HG03196 (cell line): ENCODE measurements around the gene DENND1A.
"Not testable (repeated sequence)": the region's sequence is repeated elsewhere in the genome, so short reads cannot be mapped to it uniquely, and the experiment has no call there.

Experiments
- ATAC-seq: cut with Tn5 transposase; IDR thresholded peaks from one replicate; pipeline ENCODE4 v1.9.1; 2021; ENCODE audit not compliant: unreplicated experiment

Gene DENND1A

DNA sequence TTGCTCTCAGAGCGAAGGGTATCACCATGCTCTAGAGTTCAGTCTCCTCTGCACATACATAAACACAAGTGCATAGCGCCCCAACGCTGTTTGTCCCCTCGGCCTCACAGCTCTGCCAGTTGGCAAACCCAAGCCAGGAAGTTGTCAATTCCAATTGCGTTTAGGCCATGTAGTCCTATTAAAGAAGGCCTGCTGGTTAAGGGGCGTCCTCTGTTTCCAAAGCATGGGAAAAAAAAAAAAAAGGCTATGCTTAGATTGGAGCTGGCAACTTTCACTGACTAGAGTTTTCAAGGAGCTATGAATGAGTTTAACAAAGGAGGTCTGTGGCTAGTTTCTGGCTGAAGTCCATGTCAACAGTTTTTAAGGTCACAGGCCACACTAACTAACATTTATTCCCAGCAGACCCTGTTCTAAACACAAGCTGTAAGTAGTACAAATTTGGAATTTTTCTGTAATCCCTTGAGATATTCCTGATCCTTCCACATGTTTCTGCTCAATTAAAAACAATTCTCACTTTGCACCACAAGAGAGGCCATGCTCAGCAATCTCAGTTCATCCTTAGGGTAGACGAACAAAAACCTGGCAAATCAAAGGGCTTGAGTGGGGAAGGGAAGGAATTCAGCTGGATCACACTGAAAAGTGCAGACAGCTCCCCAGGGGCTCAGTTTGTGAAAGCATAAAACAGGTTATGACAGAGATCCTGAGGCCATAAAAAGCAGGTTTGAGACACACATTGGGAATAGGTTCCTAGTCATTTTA is 187.7 kb downstream of the DENND1A start:
- ATAC-seq = no peak

DNA sequence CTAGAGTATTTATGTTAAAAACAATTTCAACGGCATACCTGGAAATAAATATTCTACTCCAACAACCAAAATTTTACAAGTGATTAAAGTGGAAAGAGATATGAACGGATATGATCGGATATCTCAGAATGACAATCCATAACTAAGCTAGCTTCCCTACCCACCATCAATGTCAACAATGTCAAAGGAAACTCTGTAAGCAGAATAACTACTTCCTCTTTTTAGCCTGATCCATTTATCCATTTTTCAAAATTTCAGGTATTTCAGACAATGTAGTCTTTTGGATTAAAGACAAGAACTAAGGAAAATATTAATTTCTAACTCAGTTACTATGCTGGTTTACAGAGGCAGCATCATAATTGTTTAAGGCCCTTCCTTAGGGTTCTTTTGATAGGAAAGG is 188.7 kb downstream of the DENND1A start:
- ATAC-seq = no peak

DNA sequence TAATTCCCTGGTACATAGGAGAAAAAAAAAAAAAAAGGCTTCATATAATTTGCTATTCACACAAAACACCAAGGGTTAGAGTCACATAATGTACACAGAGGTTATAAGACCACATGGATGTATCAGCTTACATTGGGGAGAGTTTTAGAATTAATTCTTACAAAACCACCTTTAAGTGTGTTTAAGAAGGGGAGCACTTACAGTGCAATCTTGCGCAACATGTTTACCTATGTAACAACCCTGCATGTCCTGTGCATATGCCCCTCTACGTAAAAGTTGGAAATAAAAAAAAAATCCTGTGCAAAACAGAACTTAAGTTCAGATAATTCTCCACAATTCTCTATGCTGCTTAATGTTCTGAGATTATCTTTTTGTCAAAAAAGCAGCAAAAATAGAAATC is 190.0 kb downstream of the DENND1A start:
- ATAC-seq = no peak

DNA sequence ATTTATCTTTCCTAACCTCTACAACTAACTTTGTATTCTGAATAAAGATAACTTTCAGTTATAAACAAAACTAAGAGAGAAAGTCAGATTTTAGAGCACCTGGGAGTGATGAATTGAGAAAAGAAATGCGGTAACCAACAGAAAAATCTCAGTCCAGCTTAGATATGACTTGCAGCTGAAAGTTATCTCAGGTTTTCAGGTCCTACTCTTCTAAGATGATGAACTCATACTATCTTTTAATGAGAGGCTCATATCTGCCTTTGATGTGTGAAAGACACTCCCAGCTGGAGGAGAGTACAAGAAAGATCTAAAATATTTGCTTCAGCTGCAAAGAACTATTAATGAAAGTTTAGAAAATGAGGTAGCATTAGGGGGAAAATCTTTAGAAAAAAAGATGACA is 190.5 kb downstream of the DENND1A start:
- ATAC-seq = no peak

DNA sequence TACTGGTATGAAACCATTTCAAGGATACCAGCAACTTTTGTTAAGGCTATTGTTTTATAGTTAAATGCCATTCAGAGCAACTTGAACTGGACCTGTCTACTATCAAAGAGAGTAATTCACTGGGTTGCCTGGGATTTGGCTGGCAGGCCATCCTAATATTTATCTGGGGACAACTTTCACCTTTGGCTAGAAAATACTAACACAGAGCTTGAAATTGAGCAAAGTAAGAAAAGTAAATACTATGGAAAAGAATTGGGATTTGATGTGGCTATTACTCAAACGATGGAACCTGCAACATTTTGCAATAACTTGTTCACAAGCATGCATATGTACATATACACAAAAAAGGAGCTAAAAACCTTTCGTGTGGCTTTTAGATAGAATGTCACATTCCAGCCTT is 191.3 kb downstream of the DENND1A start:
- no peak for ATAC-seq

DNA sequence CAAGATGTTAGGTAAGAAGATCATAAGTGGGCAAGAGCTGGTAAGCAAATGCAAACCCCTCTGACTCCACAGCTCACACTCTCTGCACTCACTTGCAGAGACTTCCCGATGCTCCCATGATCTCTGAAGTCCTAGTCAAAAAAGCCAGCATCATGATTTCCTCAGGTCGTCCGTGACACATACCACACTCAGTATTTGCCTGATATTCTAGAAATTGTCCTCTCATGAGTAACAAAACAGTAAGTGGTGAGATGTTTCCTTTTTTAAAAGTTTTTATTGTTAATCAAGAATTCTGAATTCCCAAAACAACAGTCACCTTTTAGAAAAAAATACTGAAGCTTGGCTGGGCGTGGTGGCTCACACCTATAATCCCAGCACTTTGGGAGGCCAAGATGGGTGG is 194.6 kb downstream of the DENND1A start:
- no peak for ATAC-seq

DNA sequence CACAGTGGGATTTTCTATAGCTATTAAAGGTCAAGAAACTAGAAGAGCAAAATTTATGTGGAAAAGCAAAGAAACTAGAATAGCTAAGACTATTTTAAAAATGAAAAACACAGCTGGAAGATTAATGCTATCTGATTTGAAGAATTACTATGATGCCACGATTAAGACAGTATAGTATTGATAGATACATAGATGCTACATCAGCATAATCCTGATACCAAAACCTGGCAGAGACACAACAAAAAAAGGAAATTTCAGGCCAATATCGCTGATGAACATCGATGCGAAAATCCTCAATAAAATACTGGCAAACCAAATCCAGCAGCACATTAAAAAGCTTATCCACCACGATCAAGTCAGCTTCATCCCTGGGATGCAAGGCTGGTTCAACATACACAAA is 201.4 kb downstream of the DENND1A start:
- not testable (repeated sequence) for ATAC-seq

DNA sequence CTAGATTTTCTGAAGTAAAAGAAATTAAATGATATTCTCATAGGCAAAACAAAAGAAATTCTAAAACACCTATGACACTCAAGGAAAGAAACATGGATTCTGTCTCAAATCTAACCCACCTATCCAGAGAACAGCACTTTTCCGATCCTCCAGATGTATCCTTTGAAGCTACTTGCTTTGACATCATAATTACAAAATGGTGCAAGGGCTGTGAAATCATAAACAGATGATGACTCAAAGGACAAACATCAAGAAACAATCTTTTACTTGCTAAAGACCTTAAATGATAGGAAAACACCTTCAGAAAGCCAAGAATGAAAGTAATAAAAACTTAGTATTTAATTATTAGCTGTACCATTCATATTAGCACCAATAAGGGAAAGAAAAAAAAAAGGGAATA is 202.6 kb downstream of the DENND1A start:
- ATAC-seq = no peak

DNA sequence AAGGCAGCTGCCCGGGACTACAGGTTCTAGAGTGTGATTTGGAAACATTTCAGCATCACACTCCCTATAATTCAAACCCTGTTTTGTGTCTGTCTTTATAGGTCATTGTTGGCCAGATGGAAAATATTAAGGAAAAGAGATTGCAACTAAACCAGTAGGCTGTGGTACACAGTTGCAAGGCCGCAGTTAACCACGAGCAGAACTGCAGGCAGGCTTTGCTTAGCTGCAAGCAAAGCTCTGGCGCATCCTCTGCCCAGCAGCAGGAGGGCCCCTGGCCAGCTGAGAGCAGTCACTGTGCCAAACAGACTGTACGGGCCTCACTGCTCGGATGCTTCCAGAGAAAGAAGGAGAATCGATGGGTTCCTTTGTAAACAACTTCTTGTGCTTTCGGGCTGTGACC is 204.5 kb downstream of the DENND1A start:
- no peak for ATAC-seq

DNA sequence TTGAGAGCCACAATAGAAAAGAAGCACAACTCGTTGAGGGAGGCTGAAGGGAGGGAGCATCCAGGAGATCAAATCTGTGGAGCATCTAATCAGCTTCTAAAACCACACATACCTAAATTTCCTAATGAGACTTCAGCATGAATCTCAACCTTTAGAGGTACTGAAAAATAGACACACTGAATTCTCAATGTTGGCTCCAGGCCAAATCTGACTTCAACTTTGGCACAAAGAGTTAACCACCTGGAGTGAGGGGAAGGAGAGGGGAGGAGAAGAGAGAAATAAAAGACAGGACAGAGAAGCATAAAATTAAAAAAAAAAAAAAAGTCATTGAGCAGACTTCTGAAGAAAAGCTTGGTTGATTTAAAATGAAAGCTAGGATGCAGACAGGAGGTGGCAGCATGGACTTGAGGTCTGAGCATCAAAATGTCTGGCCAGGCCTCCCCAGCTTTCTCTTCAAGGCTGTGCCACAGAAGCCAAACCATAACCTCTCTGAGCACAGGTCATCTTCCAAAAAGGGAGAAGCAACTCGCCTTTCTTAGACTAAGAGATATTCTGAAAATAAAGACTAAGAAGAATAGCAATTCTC is 205.6 kb downstream of the DENND1A start:
- no peak for ATAC-seq

DNA sequence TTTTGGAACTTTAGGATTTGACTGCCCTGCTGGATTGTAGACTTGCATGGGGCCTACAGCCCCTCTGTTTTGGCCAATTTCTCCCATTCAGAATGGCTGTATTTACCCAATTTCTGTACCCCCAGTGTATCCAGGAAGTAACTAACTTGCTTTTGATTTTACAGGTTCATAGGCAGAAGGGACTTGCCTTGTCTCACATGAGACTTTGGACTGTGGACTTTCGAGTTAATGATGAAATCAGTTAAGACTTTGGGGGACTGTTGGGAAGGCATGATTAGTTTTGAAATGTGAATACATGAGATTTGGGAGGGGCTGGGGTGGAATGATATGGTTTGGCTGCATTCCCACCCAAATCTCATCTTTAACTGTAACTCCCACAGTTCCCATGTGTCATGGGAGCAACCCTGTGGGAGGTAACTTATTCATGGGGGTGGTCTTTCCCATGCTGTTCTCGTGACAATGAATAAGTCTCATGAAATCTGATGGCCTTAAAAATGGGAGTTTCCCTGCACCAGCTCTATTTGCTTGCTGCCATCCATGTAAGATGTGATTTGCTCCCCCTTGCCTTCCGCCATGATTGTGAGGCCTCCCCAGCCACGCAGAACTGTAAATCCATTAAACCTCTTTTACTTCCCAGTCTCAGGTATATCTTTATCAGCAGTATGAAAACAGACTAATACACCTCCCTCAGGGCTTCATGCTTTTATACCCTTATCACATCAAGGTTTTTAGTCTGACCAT is 206.6 kb downstream of the DENND1A start:
- ATAC-seq = no peak

DNA sequence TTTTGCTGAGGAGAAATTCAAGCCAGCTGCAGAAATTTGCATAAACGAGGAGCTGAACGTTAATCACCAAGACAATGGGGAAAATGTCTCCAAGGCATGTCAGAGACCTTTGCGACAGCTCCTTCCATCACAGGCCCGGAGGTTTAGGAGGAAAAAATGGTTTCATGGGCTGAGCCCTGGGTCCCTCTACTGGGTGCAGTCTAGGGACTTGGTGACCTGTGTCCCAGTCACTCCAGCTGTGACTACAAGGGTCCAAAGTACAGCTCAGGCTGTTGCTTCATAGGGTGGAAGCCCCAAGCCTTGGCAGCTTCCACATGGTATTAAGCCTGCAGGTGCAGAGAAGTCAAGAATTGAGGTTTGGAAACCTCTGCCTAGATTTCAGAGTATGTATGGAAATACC is 207.5 kb downstream of the DENND1A start:
- no peak for ATAC-seq

DNA sequence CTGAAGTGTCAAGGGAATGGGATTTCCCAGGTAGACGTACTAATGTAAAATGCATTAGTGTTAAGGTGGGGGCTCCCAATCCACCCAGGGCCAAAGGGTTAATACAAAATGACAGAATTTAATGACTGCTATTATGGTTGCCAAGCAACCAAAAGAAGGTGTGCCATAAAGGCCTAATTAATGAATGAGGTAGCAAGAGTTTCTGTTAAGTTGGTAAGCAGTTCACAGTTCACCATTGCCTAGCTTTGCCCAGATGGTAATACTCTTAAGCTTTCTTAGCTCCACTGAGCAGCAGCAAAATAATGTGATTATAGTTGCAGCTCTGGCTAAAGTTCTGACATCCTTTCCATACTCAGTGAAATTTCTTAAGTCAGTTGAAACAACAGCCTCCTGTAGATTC is 211.7 kb downstream of the DENND1A start:
- no peak for ATAC-seq

DNA sequence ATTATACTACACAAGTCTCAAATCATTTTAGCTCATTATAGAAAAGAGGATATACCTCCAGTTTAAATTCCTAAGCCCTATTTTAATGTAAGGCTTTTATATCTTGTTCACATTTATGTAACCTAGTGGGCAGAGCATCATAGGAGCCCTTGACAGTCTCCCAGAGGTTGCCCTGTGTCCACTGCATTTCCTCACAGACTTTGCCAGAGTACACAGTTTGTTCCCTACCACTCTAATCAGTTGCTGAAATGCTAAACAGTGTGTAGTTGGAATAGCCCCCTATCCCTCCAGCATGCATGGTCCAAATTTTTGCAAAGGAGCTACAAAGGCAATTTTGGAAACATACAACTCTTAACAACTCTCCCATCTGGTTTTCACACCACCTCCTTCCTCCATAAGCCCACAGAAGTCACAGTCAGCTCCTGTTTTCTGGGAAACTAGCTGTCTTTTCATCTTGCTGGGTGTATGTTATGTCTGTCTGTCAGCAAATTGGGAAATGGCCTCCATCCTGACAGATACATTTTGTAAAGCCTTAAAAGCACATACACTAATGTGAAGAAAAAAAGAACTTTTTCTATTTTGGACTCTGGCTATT is 212.2 kb downstream of the DENND1A start:
- no peak for ATAC-seq

DNA sequence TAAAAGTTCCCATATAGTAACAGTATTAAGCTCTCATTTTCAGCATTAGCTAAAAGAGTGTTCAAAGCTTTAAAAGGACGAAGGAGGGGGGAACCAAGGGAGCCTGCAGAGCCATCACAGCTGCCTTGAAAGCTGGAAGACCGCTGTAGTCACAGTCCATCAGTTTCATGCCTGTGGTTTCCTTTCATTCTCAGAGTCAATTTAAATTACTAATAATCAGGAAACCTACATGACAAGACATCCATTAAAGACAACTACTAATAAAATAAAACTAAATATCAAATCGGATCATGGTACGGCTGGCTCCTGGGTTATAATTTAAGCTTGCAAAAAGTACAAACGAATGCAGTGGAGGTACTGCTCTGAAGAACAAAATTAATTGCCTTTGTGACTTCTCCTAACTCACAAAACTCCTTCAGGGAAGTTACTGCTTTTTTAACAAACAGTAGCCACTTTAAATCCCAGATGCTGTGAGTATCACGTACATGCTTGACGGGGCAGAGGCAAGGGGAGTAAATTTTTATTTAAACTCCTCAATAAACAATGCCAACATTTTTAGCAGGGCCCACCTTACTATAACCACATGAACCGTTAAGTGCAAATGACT is 213.5 kb downstream of the DENND1A start:
- no peak for ATAC-seq

DNA sequence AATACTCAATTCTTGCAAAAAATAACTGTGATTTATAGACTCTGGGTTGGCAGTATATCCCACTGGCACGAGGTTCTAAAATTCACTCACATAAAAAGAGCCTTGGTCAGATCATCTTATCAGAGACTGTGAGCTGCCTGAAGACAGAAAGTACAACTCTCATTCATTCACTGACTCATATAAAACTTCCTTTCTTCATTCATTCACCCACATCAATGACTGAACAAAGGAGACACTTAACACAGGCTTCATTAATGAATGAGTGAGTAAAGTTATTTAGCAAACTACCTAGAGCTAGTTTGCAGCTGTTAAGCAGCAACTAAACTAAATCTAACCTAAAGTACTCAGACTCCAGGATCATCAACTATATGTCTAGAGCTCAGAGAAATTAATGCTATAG is 214.7 kb downstream of the DENND1A start:
- no peak for ATAC-seq

DNA sequence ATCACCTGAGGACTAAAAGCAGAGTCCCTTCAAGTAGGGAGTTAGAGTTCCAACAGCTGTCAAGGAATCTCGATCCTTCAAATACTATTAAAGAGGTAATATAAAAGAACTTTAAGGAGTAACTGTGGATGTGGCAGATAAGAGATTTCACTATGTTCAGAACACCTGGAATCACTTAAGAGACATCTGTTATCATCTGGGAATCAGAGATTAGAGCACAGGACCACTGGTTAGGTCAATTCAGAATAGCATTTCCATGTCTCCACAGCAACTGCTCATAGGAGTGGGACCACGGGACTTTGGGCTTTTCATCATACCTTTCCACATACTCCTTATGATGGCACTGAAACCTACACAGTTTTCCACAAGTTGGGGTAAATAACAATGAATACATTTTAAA is 216.6 kb downstream of the DENND1A start:
- ATAC-seq = no peak

DNA sequence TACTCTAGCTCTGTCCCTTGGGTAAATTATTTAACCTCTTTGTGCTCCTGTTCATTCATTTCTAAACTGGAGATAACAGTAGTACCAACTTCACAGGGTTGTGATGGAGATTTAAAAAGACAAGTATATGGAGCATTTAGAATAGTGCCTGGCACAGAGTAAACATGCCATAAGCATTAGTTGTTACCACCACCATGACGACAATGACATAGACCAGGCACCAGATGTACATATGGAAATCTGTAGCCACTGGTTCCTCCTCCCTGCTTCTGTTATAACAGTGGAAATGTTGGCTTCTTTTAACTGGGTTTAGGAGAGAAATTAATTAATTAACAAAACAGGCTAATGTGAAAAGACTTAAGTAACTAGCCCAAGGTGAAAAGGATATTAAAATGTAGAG is 217.5 kb downstream of the DENND1A start:
- no peak for ATAC-seq

DNA sequence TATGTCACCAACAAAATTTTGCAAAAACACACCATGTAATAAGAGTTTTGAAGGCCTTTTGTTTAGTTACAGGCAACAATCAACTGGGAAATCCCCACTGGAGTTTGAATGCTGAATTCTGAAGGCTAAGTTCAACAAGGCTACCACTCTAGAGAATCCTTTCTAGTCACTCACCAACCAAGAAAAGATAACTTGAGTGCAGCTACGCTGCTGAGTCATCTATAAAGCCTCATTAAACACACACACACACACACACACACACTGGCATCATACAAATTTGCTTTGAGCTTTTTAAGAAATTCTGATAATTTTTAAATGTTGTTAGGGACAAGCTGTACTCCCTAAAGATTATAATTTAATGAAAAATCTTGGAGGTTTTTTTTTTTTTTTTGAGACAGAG is 219.6 kb downstream of the DENND1A start:
- ATAC-seq = no peak

DNA sequence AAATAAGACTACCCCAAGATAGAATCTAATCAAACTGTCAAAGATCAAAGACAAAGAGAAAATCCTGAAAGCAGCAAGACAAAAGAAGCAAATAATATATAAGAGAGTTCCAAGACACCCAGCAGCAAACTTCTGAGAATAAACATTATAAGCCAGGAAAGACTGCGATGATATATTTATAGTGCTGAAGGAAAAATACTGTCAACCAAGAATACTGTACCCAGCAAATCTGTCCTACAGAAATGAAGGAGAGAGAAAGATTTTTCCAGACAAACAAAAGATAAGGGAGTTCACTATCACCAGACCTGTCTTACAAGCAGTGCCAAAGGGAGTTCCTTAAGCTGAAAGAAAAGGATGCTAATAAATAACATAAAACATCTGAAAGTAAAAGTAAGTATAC is 227.4 kb downstream of the DENND1A start:
- no peak for ATAC-seq

DNA sequence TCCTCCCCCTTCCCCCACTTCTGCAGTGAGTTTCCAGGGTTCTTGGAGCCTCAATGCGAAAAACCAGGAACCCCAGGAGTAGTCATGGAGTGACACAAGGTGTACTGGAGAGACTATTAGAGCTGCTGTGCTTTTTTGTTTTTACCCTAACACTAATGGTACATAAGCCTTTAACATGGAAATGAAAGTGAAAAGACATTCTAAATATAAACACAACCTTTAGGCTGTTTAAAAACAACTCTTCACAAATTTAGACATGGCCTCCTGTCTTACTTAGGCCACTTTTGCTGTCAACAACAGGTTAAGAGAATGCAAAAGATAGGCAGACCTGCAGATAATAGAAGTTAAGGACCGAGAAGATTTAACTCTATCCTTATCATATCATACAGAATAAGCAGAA is 232.2 kb downstream of the DENND1A start:
- ATAC-seq = no peak

DNA sequence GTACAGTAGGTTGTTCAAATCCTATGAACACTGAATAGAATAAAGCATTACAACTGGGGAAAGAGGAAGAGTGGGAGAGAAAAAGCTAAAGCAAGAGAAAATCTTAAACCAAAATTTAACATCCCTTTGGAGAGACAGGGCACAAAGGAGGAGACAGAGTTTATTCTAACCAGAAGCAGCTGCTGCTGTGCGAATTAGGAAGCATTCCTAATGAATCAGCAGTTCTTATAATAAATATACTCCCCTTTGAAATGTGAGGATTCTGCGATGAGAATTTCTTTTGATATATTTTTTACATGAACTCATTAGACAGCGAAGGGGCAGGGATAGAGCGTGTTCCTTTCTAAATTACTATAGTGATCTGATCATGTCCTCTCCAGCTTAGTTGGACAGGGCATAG is 233.4 kb downstream of the DENND1A start:
- ATAC-seq = no peak
